GM18873 (cell line): ENCODE data around the gene ATP1A2.
"Not testable (repeated sequence)": the region's sequence is repeated elsewhere in the genome, so short reads cannot be mapped to it uniquely, and the experiment has no call there.

Experiments
- ATAC-seq: cut with Tn5 transposase; IDR thresholded peaks from one replicate; pipeline ENCODE4 v1.9.1; 2021; ENCODE audit warnings: mild to moderate bottlenecking, moderate library complexity, moderate number of reproducible peaks; ENCODE audit not compliant: unreplicated experiment, low FRiP score

ATP1A2 gene

DNA sequence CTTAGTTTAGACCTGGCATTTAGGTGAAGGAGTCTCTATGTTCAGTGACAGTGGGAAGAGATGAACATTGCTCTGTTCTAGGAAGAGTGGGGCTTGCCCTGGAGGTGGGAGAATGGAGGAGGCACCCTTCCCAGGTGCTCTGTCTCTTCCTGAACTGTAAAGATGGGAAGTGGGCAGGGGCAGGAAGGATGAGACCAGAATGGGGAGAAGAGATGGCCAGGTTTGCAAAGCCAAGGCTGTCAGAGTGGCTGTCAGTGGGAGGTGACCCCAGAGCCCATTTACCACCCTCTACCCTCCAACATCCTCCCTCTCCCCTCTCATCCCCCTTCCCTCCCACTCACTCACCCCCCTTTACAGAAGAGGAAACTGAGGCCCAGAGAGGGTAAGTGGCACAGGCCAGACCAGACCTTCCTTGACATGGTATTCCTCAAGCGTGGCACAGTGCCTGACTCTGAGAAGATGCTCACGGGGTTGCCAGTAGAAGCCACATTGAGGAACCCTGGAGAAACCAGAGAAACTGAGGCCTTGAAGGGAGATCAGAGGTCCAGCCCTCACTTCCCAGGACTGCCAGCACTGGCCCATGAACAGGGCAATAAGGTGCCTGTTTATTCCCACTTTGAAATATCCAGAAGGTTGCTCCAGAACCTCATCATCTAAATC, 15.7 kb upstream of the ATP1A2 start:
- no peak for ATAC-seq

DNA sequence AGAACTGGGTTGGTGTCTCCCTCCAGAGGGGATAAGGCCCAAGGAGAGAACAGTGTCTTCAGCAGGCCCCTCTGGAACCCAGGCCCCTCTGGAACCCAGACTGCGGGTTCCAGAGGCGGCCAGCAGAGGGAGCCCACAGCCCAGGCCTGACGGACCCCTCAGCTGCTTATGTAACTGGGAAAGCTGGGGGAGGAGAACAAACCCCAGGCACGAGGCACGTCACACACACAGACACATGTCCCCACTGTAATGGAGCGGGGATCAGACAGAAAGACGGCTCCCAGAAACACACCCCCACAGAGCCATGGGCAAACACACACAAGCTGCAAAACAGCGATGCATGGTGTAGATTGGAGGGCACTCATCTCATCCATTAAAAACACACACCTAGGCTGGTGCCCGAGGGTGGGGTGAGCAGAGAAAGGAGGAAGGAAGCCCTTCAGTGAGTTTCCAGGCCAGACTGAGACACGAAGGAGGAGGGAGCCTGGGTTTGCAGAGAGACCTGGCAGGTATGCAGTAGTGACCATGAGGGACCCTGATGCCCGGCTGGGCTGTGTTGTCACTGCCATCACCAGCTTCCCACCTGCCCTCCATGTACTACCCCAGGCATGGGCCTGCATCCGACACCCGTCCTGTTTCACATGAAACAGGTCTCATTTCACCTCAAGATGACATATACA, 14.4 kb upstream of the ATP1A2 start:
- ATAC-seq: no peak

DNA sequence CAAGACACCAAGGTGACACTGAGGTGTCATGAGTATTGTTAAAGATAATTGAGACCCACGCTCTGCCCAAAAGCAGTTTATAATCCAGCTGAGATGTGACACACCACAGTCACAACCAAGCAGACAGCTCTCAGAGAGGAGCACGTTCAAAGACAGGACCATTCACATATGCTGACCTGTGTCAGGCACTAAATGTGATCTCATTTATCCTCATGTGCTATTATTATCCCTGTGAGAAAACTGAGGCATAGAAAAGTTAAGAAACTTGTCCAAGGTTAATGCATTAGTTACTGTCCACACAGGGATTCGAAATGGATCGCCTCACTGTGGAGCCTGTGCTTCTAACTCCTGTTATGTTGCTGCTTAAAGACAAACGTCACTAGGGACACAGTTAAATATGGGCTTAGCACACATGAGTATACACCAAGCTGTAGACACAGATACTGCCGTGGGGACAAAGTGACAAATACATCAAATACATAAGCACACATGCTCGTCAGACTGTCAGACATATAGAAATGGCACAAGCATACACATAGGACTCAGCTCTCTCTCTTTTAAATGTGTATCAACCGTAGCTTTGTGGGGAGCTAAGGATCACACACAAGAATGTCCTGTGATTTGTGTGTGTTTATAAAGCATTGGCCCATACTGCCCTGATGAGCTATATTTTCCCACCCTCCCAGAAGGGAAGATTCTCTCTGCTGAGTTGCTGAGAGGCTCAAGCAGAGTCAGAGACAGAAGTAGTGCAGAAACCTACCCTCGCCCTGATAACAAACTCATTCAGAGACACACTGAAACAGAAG, 13.6 kb upstream of the ATP1A2 start:
- ATAC-seq: no peak

DNA sequence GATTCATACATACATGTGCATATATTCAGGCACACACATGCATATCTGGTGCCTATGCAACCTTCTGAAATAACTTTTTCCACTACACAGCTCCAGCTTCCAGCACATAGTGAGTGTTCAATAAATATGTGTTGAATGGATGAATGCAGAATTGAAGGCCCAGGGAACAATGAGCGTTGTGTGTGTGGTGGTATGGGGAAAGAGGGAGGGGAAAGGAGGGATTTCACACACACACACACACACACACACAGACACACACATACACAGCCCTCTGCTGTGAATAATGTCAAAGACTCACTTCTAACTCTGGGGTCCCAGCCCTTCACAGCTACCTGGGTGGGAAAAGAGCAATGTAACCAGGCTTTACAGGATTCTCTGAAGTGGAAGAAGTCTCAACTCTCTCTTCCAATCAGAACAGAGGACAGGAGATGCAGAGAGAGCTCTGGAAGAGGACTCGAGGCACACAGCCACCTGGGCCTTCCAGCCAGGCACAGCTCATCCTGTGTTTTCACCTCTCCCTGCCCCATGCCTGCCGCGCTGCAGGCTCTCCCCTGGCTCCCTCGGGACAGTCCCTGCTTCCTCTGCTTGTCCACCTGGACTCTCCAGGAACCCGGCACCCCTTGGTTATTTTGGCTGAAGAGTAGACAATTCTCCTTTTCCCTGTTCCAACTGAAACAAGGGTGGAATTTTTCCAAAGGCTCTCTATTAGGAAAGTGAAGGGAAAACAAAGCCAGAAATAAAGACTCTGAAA, 11.7 kb upstream of the ATP1A2 start:
- no peak for ATAC-seq

DNA sequence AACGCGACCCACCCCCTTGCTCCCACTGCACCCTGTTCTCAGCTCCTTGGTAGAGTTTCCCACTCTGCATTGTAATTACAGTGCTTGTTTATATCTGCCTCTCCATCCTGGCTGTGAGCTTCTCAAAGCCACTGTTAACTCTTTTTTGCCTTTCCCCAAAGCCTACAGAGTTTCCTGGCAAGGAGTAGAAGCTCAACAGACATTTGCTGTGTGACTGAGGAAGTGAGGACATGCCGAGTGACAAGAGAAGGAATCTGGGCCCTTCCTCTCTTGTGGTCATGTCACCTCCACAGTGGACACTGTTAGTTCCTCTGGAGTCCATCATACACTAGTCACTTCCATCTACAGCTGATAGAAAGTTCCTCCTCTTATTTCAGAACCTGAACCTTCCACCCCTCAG, 11.1 kb upstream of the ATP1A2 start:
- ATAC-seq: no peak

DNA sequence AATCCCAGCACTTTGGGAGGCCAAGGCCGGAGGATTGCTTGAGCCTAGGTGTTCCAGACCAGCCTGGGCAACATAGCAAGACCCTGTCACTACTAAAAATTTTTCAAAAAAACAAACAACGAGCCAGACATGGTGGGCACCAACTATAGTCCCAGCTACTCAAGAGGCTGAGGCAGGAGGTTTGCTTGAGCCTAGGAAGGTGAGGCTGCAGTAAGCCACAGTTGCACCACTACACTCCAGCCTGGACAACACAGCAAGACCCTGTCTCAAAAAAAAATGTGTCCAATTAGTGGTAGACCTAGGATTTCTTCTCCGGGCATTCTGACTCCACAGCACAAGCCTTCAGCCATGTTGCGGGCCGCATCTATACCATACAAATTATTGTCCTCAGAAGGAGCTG, 10.4 kb upstream of the ATP1A2 start:
- ATAC-seq: no peak

DNA sequence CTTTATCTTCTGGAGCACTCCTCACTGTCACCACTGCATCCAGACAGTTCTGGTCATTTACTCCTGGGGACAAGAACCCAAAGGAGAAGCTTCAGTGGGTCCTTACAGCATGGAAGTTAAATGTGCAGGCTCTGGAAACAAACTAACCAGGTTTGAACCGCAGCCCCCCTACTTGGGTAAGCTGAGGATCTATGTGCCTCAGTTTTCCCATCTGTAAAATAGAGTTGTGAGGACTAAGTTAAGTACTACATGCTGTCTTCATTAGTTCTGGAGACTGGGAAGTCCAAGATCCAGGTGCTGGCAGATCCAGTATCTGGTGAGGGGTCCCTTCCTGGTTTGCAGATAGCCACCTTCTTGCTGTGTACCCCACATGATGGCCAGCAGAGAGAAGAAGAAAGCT, 8.0 kb upstream of the ATP1A2 start:
- ATAC-seq: no peak

DNA sequence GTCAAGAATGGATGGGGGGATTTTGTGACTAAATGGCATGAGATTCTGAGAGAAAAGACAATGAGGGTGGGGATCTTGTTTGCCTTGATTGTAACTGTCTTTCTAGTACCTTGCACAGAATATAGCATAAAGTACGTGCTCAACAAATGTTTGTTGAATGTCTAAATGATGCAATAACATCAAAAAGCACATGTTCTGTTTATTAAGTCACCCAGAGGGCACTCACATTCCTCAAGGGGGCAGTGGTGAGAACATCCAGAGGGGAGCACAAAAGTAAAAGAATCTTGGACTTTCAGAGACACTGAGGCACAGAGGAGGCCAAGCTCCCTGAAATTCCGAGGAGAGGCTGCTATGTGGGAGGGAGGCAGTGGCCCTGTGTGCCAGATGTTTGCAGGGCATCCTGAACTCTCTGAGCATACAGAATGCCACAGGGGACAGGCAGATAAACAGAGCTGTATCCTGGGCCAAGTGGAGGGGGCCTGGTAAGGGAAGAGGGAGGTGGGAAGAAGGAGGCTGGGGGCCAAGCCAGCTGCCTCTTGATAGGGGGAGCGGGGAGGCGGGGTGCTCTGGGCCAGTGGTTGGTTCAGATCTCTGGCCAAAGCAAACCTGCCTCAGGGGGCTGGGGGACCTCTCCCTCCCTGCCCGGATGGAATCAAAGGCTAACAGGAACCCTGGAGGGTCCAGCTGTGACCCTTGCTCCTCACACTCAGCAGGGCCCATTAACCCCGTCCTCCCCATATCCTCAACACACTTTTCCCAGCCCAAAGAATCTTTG, 6.5 kb upstream of the ATP1A2 start:
- no peak for ATAC-seq

DNA sequence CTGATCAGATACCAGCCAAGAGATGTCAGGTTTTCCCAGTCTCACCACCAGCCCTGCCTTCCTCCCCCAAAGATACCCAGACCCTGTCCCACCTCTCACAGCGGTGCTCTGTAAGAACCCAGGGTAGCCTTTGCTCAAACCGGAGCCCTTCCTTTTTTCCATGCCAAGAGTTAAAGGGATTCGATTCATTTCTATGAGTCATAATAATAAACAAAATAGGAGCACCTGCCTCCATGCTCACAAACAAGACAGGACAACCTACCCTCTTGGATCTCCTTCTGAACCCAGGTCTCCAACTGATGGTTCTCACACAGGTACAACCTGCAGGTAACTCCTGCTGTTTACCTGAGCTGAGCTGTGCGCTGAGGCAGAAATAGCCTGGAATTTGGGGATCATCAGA, 5.9 kb upstream of the ATP1A2 start:
- no peak for ATAC-seq

DNA sequence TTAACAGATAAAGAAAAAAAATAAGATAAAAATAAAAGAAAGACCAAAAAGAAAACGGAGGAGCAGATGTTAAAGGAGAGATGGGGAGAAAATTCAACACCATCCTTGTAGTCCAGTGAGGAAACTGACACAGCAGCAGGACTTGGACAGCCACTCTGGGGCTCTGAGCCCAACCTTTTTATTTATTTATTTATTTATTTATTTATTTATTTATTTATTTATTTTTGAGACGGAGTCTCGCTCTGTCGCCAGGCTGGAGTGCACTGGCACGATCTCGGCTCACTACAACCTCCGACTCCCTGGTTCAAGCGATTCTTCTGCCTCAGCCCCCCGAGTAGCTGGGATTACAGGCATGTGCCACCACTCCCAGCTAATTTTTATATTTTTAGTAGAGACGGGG, 4.1 kb upstream of the ATP1A2 start:
- ATAC-seq: not testable (repeated sequence)

DNA sequence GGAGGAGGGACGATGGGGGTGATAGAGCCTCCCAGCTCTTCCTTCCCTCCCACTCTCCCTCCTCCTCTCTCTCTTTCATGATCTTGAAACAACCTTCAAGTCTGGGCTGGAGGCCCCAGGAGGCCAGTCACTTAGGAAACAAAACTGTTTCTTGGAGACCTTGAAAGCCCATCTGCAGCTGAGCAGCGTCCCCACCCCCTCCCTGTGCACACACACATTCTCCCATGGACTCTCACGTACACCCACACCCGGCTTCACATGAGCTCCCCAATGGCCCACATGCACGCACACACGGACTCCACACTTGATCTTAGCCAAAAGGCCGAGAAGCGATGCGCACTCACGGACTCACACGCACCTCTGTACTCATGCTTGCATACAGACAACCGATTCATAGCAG, 3.2 kb upstream of the ATP1A2 start:
- ATAC-seq: no peak

DNA sequence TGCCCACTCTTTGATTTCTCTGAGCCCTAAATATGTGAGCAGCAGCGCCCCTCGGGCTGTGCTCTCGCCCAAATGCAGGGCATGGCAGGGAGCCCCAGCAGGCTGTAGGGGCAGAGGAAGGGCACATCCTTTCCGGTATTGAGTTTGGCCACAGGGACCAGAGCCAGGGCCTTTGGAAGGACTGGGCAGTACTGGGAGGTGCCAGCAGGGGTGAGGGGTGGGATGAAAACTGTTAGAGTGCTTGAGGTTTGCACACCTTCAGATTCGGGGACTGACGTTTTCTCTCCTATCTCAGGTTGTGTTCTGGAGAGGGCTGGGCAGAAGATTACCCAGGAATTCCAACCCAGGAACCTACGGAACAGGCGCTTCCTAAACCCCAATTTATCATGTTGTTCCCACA, 2.2 kb upstream of the ATP1A2 start:
- ATAC-seq: no peak

DNA sequence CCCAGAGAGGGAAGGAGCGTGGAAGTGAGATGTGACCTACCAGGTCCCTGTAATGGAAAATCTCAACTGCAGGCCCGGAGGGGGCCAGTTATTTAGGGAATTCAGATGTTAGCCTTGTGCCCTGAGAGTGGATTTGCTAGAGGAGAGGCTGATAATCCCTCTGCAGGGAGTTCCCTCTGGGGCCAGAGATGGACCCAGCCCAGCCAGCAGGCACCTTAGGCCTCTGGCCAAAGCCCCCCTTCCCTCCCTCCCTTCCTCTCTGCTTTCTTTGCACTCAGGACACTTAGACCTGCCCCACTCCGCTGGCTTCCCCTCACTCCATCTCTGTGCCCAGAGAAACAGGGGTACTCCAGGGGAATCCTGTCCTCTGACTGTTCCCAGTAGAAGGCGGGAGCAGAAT, 1.5 kb upstream of the ATP1A2 start:
- no peak for ATAC-seq

DNA sequence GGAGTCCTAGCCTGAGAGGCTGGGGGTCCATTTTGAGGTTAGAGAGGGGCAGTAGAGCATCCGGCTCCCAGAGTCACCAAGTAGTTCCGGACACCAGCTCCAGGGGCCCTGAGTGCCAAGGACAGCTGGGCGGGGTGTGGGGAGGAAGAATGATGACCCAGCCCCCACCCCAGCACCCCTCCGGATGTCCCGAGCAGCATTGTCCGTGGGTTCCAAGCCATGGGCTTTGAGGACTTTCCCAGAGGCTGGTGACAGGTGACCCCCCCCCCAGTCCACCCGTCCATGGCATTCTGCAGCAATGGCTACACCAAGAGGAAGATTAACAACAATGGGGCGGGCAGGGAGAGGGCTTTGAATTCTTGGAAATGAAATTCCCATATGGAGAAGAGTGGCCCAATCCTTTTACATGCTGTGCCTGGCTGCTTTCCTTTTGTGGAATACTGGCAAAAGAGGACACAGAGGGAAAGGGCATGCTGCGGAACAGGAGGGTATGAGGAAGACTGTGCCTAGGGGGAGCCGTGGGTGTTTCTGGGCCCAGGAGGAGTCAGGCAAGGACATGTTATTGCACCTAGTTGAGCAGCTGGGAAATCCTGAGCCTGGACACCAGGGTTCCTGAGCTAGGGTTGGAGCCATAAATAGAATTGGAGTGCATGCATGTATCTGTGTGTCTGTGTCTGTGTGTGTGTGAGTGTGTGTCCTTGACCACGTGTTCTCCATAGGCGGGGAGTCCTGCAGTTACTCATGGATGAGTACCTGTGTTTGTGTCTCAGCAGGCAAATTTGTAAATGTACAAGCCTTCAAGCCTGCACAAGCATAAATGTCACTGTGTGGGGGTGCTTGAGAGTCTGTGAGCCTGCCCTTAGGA, 956 bp downstream of the ATP1A2 start:
- no peak for ATAC-seq

DNA sequence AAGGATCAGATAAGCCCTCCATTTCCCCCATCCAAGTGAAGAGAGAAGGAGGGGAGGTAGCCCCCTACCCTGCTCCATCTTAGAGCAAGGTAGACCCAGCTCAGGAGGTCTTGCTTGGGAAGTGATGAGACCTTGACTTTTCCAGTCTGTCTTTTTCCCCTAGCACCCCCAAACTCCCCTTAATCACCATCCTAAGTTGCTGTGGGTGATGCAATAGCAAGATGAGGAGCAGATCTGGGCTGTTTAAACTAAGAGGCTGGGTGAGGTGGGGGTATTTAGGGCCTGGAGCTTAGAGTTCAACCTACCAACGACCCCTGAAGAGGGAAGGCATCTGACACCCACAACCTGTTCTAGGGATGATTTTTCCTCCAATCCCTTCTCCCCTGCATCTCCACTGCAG, 1.7 kb downstream of the ATP1A2 start:
- no peak for ATAC-seq

DNA sequence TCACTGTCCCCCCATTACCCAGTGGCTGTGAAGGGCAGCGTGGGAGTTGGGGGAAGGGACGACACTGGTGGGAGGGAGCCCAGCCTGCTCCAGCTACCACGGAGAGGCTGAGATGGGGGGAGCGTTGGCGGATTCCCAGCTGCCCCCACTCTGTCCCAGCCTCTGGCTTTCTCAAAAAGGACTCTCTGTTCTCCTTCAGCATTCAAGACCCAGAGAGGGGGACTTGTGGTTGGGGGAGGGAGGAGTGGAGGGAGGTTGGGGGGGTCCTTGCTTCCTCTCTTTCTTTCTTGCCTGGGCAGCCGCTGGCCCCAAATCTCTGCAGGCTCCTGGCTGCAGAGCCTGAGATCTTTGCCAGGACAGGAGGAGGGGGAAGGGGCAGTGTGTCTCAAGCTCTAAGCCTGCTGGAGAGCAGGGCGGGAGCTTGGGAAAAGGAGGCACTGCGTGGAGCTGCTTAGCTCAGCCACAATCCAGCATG, 2.2 kb downstream of the ATP1A2 start:
- no peak for ATAC-seq

DNA sequence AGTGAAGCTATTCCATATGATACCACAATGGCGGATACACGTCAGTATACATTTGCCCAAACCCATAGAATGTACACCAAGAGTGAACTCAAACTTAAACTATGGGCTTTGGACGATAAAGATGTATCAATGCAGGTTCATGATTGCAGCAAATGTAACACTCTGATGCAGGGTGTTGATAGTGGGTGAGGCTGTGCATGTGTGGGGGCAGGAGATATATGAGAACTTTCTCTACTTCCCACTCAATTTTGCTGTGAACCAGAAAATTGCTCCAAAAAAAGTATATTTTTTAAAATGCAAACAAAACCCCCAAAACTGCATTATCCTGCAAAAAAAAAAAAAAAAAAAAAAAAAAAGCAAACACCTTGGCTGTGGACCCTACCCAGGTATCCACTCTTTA, 3.4 kb downstream of the ATP1A2 start:
- no peak for ATAC-seq

DNA sequence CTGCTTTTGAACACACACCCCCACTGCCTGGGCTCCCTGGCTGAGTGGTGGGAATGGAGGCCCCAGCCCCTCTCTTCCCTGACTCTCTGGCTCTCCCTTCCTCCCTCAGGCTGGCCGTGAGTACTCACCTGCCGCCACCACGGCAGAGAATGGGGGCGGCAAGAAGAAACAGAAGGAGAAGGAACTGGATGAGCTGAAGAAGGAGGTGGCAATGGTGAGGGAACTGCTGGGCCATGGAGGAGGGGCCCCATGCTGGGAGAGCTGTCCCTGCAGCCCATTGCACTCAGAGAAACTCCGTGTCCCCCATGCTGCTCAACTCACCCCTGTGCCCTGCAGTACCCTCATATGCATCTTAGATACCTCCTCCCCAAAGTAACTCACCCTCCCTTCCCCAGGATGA, 5.2 kb downstream of the ATP1A2 start:
- ATAC-seq: no peak

DNA sequence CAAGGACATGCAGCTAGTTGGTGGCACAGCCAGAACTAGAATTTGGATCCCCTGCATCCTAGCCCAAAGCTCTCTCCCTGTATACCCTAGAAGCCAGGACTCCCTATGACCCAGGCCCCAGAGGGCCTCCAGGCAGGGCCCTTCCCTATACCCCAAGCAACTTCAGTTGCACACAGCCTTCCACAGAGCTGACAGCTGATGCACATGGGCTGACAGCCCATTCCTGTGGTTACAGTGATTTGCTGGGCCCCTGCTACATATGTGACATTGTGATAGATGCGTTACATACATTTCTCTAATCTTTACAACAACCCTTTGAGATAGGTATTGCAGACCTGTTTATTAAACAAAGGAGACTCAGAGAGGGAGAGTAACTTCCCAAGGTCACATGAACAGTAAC, 5.8 kb downstream of the ATP1A2 start:
- no peak for ATAC-seq
